DOHH2 (cell line): ENCODE data around the gene TLK2.

Experiments used
- CTCF ChIP-seq: fragments of 200-600 bp; sonication (generic); IDR thresholded peaks from one replicate; pipeline ENCODE4 v1.5.1; 2014; ENCODE audit warnings: antibody characterized with exemption, mild to moderate bottlenecking, low read depth, low read length; ENCODE audit not compliant: poor library complexity, severe bottlenecking
- EZH2phosphoT487 ChIP-seq: fragments of 200-600 bp; sonication (generic); IDR thresholded peaks from 2 replicates; pipeline ENCODE4 v1.6.1; 2017; ENCODE audit warnings: borderline replicate concordance, mild to moderate bottlenecking, antibody characterized with exemption, low read length, moderate library complexity, mixed read lengths

- TF ChIP-seq CTCF (no peak), EZH2phosphoT487 (no peak)
Observed at GRCh38 chr17:62650587-62650986, 172.0 kb downstream of the TLK2 start.
